MM.1S (cell line): Measurements from ENCODE around the gene C2.

Experiments
- DNase-seq: peaks from one replicate; pipeline ENCODE4 v3.0.0-alpha.2; 2015
- H2AFZ ChIP-seq: fragments of 300-600 bp; sonication (generic); 2 replicates; pipeline ENCODE4 v1.6.0; 2016; ENCODE audit warnings: antibody characterized with exemption, low read length
- H3F3A ChIP-seq: fragments of 300-600 bp; sonication (generic); 2 replicates; pipeline ENCODE4 v1.6.1; 2016; ENCODE audit warnings: mild to moderate bottlenecking, antibody characterized with exemption, low read length, moderate library complexity, mixed read lengths; ENCODE audit not compliant: insufficient read depth
- H3K27ac ChIP-seq: fragments of 300-600 bp; sonication (generic); 2 replicates; pipeline ENCODE4 v1.5.1; 2016; ENCODE audit warnings: mild to moderate bottlenecking, low read length
- H3K27me3 ChIP-seq: fragments of 300-600 bp; sonication (generic); replicated peaks from 2 replicates; pipeline ENCODE4 v1.6.0; 2016; ENCODE audit warnings: low read length; ENCODE audit not compliant: insufficient read depth
- H3K36me3 ChIP-seq: fragments of 300-600 bp; sonication (generic); replicated peaks from 2 replicates; pipeline ENCODE4 v1.6.1; 2016; ENCODE audit warnings: mild to moderate bottlenecking, low read length, mixed read lengths; ENCODE audit not compliant: insufficient read depth
- H3K4me1 ChIP-seq: fragments of 300-600 bp; sonication (generic); 2 replicates; pipeline ENCODE4 v1.6.1; 2016; ENCODE audit warnings: low read length, mixed read lengths
- H3K4me2 ChIP-seq: fragments of 300-600 bp; sonication (generic); 2 replicates; pipeline ENCODE4 v1.6.0; 2016; ENCODE audit warnings: low read depth, low read length
- H3K4me3 ChIP-seq: fragments of 300-600 bp; sonication (generic); 2 replicates; pipeline ENCODE4 v1.5.1; 2016; ENCODE audit warnings: low read length, mixed read lengths
- H3K79me2 ChIP-seq: fragments of 300-600 bp; sonication (generic); 2 replicates; pipeline ENCODE4 v1.6.1; 2016; ENCODE audit warnings: mixed run types, low read length, mixed read lengths
- H3K9ac ChIP-seq: fragments of 300-600 bp; sonication (generic); 2 replicates; pipeline ENCODE4 v1.6.1; 2016; ENCODE audit warnings: low read length, mixed read lengths
- H3K9me2 ChIP-seq: fragments of 300-600 bp; sonication (generic); replicated peaks from 2 replicates; pipeline ENCODE4 v1.6.1; 2016; ENCODE audit warnings: mild to moderate bottlenecking, low read length, mixed read lengths; ENCODE audit not compliant: insufficient read depth
- H3K9me3 ChIP-seq: fragments of 300-600 bp; sonication (generic); replicated peaks from 2 replicates; pipeline ENCODE4 v1.6.1; 2016; ENCODE audit warnings: mild to moderate bottlenecking, low read length, mixed read lengths; ENCODE audit not compliant: insufficient read depth
- H4K20me1 ChIP-seq: fragments of 300-600 bp; sonication (generic); 2 replicates; pipeline ENCODE4 v1.6.1; 2016; ENCODE audit warnings: mild to moderate bottlenecking, low read length, moderate library complexity, mixed read lengths; ENCODE audit not compliant: insufficient read depth
- EZH2 ChIP-seq: fragments of 300-600 bp; sonication (generic); optimal IDR thresholded peaks from 2 replicates; pipeline ENCODE3; 2017; ENCODE audit warnings: low read depth, mild to moderate bottlenecking, antibody characterized with exemption, low read length, mixed read lengths
- EZH2phosphoT487 ChIP-seq: fragments of 300-600 bp; sonication (generic); IDR thresholded peaks from 2 replicates; pipeline ENCODE4 v1.6.1; 2018; ENCODE audit warnings: antibody characterized with exemption, low read length
- TF ChIP-seq, protein P1 (sequence below): fragments of 300-600 bp; sonication (generic); IDR thresholded peaks from 2 replicates; pipeline ENCODE4 v1.5.1; 2016; ENCODE audit warnings: antibody characterized with exemption, low read length, mixed read lengths

C2 gene

DNA sequence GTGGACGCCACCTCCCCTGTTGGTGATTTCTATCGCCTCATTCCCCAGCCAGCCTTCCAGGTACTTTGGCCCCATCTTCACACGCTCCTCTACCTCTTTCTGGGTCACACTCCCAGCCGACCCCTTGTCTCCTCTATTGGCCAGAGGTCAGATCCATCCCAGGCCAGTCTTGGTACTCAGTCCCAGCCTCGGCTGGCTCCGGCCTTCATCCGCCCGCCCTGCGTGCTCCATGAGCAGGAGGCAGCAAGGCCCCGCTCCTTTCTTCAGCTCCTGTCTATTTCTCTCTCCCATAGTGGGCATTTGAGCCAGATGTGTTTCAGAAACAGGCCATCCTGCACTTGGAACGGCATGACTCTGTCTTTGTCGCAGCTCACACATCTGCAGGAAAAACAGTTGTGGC is 34.1 kb downstream of the C2 start:
- H2AFZ ChIP-seq: no peak overlapping the region
- peaks cover 40% of the 10 kb centered on the region for H3K79me2 ChIP-seq

DNA sequence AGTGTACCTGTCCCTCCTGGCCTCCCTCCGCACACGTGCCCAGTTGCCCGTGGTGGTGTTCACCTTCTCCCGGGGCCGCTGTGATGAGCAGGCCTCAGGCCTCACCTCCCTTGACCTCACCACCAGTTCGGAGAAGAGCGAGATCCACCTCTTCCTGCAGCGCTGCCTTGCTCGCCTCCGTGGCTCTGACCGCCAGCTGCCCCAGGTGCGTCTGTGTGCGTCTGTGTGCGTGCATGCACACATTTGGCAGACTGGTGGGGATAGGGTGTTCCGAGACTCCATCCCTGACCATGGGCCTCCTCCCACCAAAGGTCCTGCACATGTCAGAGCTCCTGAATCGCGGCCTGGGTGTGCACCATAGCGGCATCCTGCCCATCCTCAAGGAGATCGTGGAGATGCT is 36.4 kb downstream of the C2 start:
- Histone ChIP-seq H3K27me3 (no peaks in the 10 kb centered on the region), H3K9me2 (no peaks in the 10 kb centered on the region), H3K4me3 (no peak overlapping the region), H3K27ac (no peak overlapping the region), H2AFZ (no peak overlapping the region), H3K4me1 (peaks cover 9% of the 10 kb centered on the region; the same call in 1 of the 2 replicates), H3K9ac (no peak overlapping the region), H4K20me1 (no peaks in the 10 kb centered on the region), H3K79me2 (peaks cover 20% of the 10 kb centered on the region), H3F3A (no peaks in the 10 kb centered on the region), H3K36me3 (no peaks in the 10 kb centered on the region), H3K4me2 (no peak overlapping the region), H3K9me3 (no peaks in the 10 kb centered on the region)
- no peak for DNase-seq
- TF ChIP-seq, protein P1, sequence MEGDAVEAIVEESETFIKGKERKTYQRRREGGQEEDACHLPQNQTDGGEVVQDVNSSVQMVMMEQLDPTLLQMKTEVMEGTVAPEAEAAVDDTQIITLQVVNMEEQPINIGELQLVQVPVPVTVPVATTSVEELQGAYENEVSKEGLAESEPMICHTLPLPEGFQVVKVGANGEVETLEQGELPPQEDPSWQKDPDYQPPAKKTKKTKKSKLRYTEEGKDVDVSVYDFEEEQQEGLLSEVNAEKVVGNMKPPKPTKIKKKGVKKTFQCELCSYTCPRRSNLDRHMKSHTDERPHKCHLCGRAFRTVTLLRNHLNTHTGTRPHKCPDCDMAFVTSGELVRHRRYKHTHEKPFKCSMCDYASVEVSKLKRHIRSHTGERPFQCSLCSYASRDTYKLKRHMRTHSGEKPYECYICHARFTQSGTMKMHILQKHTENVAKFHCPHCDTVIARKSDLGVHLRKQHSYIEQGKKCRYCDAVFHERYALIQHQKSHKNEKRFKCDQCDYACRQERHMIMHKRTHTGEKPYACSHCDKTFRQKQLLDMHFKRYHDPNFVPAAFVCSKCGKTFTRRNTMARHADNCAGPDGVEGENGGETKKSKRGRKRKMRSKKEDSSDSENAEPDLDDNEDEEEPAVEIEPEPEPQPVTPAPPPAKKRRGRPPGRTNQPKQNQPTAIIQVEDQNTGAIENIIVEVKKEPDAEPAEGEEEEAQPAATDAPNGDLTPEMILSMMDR: no peak
- TF ChIP-seq EZH2 (no peak), EZH2phosphoT487 (no peak)

More for the DNA sequence above, 34.1 kb downstream of the C2 start:
- no peak overlapping the region for H3K4me2 ChIP-seq
- no peak overlapping the region for H3K9ac ChIP-seq
- no peaks in the 10 kb centered on the region for H3K9me3 ChIP-seq
- H3K4me1 ChIP-seq: peaks cover 15% of the 10 kb centered on the region
- H3K36me3 ChIP-seq: 0 out of 2 replicates have a peak, but pooled peaks cover 2% of the 10 kb centered on the region
- H3K27me3 ChIP-seq: no peaks in the 10 kb centered on the region
- no peaks in the 10 kb centered on the region for H3F3A ChIP-seq
- H4K20me1 ChIP-seq: no peaks in the 10 kb centered on the region
- DNase-seq: no peak
- H3K9me2 ChIP-seq: no peaks in the 10 kb centered on the region
- no peak for TF ChIP-seq EZH2
- TF ChIP-seq, protein P1: no peak
- no peak for TF ChIP-seq EZH2phosphoT487
- H3K27ac ChIP-seq: no peak overlapping the region
- H3K4me3 ChIP-seq: no peak overlapping the region

DNA sequence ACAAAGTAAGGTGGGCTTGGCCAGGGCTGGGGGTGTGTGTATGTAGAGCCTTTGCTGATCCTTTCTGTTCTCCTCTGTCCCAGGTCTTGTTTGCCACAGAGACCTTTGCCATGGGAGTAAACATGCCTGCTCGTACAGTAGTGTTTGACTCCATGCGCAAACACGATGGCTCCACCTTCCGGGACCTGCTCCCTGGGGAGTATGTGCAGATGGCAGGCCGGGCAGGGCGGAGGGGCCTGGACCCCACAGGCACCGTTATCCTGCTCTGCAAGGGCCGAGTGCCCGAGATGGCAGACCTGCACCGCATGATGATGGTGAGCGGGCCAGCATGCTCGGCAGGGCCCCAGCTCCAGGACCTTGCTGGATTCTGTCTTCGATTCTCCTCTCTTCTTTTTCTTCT is 38.2 kb downstream of the C2 start:
- no peak for TF ChIP-seq EZH2
- no peak for TF ChIP-seq EZH2phosphoT487
- TF ChIP-seq, protein P1: no peak
- Histone ChIP-seq H4K20me1 (no peaks in the 10 kb centered on the region), H3K9ac (no peak overlapping the region), H3K27me3 (no peaks in the 10 kb centered on the region), H3K36me3 (no peaks in the 10 kb centered on the region), H3K4me1 (no peaks in the 10 kb centered on the region), H3K4me3 (no peak overlapping the region), H3K27ac (no peak overlapping the region), H3K79me2 (peaks cover 7% of the 10 kb centered on the region), H2AFZ (no peak overlapping the region), H3K9me3 (no peaks in the 10 kb centered on the region), H3K9me2 (no peaks in the 10 kb centered on the region), H3F3A (no peaks in the 10 kb centered on the region), H3K4me2 (no peak overlapping the region)
- DNase-seq: no peak
